ENCODE measurements around the gene PRRC2B.

PRRC2B gene

DNA sequence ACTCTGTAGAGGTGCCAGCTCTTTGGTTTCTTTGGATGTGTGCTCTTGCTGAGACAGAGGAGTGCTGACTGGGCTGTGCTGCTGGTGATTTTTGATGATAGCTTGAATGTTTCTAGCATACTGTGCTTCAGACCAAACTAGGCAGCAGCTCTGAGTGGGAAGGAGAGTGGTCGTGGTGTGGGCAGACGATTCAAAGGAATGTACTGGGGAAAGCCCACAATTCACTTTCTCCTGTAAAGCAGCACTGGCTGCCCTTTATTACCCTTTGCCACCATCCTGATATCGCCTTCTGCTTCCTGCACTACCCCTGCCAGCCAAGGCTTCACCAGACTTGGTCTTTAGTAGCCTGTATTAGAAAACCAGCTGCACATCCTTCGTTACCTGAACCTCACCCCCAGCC, 45.3 kb downstream of the PRRC2B start:
- Histone ChIP-seq H3K4me1 (ENCODE audit: control insufficient read depth in 1 of 2, insufficient read depth in 1 of 2, low read depth in 1 of 2, low read length in 1 of 2) (no peaks in the 10 kb centered on the region), H3K27ac (no peak overlapping the region), H3K27me3 (no peaks in the 10 kb centered on the region), H3K9me3 (no peaks in the 10 kb centered on the region), H3K36me3 (peaks cover 86% of the 10 kb centered on the region), H3K4me3 (ENCODE audit: low read depth in 1 of 2, low read length in 1 of 2) (no peak overlapping the region)
- TF ChIP-seq, protein P1, sequence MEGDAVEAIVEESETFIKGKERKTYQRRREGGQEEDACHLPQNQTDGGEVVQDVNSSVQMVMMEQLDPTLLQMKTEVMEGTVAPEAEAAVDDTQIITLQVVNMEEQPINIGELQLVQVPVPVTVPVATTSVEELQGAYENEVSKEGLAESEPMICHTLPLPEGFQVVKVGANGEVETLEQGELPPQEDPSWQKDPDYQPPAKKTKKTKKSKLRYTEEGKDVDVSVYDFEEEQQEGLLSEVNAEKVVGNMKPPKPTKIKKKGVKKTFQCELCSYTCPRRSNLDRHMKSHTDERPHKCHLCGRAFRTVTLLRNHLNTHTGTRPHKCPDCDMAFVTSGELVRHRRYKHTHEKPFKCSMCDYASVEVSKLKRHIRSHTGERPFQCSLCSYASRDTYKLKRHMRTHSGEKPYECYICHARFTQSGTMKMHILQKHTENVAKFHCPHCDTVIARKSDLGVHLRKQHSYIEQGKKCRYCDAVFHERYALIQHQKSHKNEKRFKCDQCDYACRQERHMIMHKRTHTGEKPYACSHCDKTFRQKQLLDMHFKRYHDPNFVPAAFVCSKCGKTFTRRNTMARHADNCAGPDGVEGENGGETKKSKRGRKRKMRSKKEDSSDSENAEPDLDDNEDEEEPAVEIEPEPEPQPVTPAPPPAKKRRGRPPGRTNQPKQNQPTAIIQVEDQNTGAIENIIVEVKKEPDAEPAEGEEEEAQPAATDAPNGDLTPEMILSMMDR (IDR thresholded peaks at IDR 0.05): no peak

DNA sequence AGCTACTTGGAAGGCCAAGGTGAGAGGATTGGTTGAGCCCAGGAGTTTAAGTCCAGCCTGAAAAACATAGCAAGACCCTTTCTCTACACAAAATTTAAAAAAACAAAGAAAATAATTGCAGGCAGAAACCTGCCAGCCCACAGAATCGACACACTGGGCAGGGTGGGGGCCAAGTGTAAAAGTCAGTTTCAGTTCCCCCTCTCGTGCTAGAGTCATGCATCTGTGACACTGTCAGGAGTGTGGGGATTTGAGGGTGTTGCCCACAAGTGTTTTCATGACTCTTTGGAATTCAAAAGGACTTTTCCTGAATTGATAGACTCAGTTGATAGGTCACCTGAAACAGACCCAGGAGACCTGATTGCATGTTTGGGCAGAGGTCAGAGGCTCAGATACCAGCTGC, 47.6 kb downstream of the PRRC2B start:
- no peak overlapping the region for H3K27ac ChIP-seq
- no peaks in the 10 kb centered on the region for H3K9me3 ChIP-seq
- no peaks in the 10 kb centered on the region for H3K27me3 ChIP-seq
- TF ChIP-seq, protein P1 (IDR thresholded peaks at IDR 0.05): no peak
- peaks cover 95% of the 10 kb centered on the region for H3K36me3 ChIP-seq
- no peaks in the 10 kb centered on the region for H3K4me1 ChIP-seq (ENCODE audit: control insufficient read depth in 1 of 2, insufficient read depth in 1 of 2, low read depth in 1 of 2, low read length in 1 of 2)
- H3K4me3 ChIP-seq (ENCODE audit: low read depth in 1 of 2, low read length in 1 of 2): no peak overlapping the region

DNA sequence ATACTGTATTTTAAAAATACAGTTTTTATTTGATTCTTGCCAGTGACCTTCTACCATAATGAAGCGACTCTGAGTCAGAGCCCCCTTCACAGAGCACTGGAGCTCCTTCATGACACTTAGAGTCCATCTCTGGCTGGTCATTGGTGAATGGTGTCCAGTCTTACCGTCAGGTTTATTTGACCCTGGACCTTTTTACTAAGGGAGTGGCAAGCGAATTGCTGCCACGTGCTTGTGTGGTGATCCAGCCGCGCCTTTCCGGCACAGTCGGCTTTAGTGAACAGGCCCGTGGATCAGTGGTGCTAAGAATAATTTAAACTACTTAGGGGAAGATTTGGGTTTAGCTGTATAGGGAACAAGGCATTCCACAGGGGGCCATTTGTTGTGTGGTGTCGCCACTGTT, 48.5 kb downstream of the PRRC2B start:
- no peaks in the 10 kb centered on the region for H3K4me1 ChIP-seq (ENCODE audit: control insufficient read depth in 1 of 2, insufficient read depth in 1 of 2, low read depth in 1 of 2, low read length in 1 of 2)
- no peaks in the 10 kb centered on the region for H3K27me3 ChIP-seq
- no peaks in the 10 kb centered on the region for H3K9me3 ChIP-seq
- TF ChIP-seq, protein P1 (IDR thresholded peaks at IDR 0.05): no peak
- peaks cover 95% of the 10 kb centered on the region for H3K36me3 ChIP-seq
- H3K4me3 ChIP-seq (ENCODE audit: low read depth in 1 of 2, low read length in 1 of 2): no peak overlapping the region
- H3K27ac ChIP-seq: no peak overlapping the region

DNA sequence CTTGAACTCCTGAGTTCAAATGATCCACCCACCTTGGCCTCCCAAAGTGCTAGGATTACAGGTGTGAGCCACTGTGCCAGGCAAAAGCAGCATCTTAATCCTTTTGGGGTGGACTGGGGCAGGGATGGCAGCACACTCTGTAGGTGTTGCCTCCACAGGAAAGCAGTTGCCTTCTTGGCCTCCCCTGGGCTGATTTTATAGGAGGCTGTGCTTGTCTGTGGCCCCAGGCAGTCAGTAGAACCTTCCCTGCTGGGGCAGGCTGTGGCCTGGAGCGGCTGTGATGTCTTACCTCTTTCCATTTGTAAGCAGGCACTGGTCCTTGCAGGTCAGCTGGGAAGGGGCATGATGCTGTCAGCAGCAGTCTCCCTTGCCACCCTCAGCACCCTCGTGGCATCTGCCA, 49.8 kb downstream of the PRRC2B start:
- peaks cover 93% of the 10 kb centered on the region for H3K36me3 ChIP-seq
- H3K27ac ChIP-seq: no peak overlapping the region
- no peaks in the 10 kb centered on the region for H3K27me3 ChIP-seq
- TF ChIP-seq, protein P1 (IDR thresholded peaks at IDR 0.05): no peak
- no peaks in the 10 kb centered on the region for H3K9me3 ChIP-seq
- H3K4me1 ChIP-seq (ENCODE audit: control insufficient read depth in 1 of 2, insufficient read depth in 1 of 2, low read depth in 1 of 2, low read length in 1 of 2): no peaks in the 10 kb centered on the region
- no peak overlapping the region for H3K4me3 ChIP-seq (ENCODE audit: low read depth in 1 of 2, low read length in 1 of 2)

DNA sequence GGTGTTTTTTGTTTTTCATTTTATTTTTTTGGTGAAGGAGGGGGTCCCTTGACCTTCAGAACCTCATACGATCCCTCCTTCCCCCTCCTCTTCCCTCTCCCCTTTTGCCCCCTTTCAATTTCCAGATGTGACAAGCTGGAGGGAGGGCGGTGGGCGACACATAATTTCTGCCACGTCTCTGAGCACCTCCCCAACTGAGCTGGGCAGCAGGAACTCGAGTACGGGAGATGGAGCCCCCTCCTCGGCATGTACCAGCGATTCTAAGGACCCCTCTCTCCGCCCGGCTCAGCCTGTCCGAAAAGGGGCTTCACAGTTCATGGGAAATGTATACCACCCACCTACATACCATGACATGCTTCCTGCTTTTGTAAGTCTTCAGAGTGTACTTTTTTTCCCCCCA, 52.4 kb downstream of the PRRC2B start:
- Histone ChIP-seq H3K27ac (no peak overlapping the region), H3K9me3 (no peaks in the 10 kb centered on the region), H3K4me1 (ENCODE audit: control insufficient read depth in 1 of 2, insufficient read depth in 1 of 2, low read depth in 1 of 2, low read length in 1 of 2) (no peaks in the 10 kb centered on the region), H3K27me3 (no peaks in the 10 kb centered on the region), H3K36me3 (peaks cover 94% of the 10 kb centered on the region), H3K4me3 (ENCODE audit: low read depth in 1 of 2, low read length in 1 of 2) (no peak overlapping the region)
- TF ChIP-seq, protein P1 (IDR thresholded peaks at IDR 0.05): no peak

DNA sequence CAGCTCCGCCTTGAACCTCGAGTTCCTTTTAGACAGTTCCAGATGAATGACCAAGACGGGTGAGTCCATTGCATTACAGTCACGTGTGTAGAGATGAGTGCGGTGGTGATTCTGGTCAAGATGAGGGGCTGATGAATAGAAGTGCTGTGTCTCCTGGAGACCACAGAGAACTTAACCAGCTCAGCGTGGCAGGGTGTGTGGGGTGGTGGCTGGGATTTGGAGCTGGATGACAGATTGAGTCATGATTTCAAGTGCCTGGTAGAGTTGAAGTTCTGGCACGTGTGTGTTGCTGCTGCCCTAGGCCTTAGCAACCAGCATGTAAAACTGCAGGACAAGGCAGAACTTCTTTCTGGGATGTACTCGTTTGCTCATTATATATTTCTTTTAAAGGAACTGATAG, 53.3 kb downstream of the PRRC2B start:
- TF ChIP-seq, protein P1 (IDR thresholded peaks at IDR 0.05): no peak
- H3K27me3 ChIP-seq: no peaks in the 10 kb centered on the region
- H3K9me3 ChIP-seq: no peaks in the 10 kb centered on the region
- H3K4me1 ChIP-seq (ENCODE audit: control insufficient read depth in 1 of 2, insufficient read depth in 1 of 2, low read depth in 1 of 2, low read length in 1 of 2): no peaks in the 10 kb centered on the region
- H3K27ac ChIP-seq: no peak overlapping the region
- peaks cover 90% of the 10 kb centered on the region for H3K36me3 ChIP-seq
- H3K4me3 ChIP-seq (ENCODE audit: low read depth in 1 of 2, low read length in 1 of 2): no peak overlapping the region

All from neutrophil (primary cell).